AG08396 (cell line): ENCODE data around the gene TRAF4.

ENCODE experiments used
- DNase-seq: peaks from one replicate; pipeline ENCODE4 v3.0.0; 2012; ENCODE audit warnings: low spot score, mixed read lengths

TRAF4 gene, protein sequence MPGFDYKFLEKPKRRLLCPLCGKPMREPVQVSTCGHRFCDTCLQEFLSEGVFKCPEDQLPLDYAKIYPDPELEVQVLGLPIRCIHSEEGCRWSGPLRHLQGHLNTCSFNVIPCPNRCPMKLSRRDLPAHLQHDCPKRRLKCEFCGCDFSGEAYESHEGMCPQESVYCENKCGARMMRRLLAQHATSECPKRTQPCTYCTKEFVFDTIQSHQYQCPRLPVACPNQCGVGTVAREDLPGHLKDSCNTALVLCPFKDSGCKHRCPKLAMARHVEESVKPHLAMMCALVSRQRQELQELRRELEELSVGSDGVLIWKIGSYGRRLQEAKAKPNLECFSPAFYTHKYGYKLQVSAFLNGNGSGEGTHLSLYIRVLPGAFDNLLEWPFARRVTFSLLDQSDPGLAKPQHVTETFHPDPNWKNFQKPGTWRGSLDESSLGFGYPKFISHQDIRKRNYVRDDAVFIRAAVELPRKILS

DNA sequence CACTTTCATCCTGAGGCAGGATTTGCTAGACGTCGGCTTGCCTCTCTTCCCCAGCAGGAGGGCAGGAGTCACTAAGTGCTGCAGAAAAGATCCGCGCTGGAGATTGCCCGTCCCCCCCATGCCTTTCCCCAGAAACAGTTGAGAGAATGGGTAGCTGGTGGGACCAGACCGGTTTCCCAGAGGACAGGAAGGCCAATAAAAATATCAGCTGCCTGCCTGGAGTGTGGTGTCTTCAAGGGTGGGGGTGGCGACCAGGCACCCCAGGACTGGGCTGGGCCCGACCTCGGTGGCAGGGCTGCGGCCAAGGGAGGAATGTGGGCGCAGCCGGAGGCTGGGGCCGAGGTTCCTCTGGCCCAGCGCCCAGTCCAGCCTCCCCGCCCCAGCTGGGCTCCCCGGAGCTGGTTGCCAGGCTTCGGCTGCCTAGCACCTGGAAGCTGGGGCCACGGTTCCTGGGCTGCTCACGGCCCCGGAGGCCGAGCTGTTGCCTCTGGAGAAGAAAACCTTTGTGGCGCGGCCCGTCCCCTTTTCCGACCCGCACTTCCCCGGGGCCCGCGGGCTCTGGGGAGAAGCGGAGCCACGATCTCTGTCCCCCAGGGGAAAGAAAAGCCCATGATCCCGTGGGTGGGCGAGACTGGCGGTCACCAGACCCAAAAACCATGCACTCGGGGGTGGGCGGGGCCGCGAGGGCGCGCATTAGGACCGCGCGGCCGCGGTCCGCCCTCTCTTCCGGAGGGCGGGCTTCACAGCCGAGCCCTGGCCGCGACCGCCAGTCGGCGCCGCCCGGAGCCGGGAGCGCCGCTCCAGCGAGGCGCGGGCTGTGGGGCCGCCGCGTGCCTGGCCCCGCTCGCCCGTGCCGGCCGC, at the start of gene TRAF4:
Gene TRAF4 (plus strand): TSS at position 769 of the 861 bp plus-strand sequence. CDS start 102 bp downstream, outside the sequence.
- DNase-seq = peak; percentile 92

DNA sequence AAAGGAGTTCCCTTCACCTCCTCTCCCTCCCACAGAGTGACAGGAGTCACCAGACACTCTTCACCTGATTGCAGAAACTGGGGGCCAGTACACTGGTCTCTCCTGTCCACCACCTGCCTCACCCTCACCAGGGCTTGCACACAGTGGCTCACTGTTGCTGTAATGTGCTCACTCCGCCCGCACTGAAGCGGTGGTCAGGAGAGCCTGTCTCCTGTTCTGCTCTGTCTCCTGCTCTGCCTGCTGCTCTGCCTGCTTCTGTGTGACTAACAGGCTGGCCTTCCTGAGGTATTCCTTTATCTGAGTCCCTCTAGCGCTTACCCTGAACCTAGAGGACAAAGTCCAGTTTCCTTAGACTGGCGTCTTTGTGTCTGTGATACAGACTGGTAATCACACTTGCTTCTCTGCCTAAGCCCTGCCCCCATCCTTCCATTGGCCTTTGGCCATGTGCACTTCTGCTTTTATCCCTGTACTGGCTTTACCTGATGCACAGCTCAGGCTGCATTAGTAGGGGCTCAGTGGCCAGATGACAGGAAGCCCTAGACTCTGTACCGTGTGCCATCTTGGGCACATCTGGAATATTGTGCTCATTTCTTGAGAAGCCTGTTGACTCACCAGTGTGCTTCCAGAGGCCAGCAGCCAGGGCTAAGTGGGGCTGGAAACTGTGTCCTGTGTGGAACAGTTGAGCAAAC, 45.4 kb upstream of the TRAF4 start:
- no peak for DNase-seq

DNA sequence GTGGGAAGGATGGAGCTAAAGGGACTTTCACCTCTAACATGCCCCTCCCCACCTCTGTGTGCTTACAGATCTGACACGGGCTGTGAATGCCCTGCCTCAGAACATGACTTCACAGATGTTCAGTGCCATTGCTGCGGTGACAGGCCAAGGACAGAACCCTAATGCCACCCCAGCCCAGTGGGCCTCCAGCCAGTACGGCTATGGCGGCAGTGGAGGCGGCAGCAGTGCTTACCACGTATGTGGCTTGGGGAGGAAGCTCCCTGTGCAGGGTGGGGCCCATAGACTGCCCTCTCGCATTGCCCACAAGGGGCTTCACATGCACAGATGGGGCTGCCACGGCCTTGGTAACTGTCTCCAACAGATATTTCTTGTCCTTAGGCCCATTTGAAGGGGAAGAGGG, 43.5 kb upstream of the TRAF4 start:
- no peak for DNase-seq

DNA sequence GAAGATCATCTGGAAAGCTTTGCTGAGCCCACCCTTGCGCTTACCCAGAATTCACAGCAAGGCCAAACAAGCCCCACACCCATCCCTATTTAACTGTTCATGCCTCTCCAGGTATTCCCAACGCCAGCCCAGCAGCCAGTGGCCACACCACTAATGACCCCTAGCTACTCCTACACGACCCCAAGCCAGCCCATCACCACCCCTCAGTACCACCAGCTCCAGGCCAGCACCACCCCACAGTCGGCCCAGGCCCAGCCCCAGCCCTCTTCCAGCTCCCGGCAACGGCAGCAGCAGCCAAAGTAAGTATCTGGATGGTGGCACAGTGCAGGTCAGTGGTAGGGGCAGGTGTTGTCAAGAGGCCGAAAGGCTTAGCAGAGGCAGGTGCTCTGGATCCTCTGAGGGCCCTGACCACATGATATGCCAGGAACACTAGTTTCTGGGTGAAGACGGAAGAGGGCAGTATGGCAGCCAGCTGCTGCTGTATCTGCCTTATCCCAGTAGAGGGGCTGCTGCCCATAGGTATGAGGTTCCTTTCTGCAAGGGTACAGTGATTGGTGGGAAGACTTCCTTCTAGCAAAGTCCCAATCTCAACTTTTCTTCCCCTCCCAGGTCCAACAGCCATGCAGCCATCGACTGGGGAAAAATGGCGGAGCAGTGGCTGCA, 42.9 kb upstream of the TRAF4 start:
- no peak for DNase-seq

DNA sequence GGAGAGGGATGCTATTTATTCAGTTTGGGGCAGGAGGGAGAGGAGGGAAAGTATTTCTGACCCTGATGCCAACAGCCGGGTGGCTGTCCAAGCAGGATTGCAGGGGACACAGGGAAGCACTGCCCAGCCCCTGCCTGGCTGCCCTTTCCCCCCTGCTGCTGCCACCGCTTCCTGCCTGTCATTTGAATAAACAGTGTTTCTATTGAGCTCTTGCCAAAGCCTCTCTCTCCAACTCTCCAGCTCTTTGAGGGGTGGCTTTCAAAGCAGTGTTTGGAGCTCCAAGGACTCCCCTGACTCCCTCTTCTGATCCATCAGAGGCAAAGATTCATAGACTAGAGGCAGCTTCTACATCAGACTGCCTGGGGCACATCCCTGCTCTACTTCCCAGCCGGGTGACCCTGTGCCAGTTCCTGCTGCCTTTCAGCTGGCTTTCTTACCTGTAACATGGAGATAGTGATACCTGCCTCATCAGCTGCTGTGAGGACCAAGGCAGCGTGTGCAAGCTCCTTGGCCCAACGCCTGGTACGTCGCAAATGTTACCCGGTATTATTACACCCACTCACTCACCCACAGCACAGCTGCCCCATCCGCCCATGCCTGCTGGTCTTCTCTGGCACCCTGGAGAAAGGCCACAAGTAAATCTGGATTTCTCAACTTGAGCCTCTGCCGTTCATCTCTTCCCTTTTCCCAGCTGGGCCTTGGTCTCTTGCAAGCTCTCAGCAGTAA, 41.6 kb upstream of the TRAF4 start:
- DNase-seq = no peak

DNA sequence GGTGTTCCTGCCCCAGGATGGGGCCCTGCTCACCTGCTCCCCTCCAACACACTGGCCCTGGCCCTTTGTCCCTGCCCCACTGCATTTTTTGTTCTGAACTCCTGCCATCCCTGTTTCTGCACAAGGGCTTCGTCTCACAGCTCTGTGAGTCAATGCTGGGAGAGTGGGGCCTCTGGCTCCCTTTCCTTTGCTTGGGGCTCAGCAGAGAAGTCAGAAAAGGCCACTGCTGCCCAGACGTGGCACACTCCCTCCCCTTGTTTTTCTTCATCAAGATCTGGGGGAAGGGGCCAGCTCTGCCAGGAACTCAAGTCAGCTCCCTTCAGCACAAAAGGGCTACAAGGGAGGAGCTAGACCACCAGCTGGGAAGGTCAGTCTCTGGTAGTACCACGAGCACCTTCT, 41.1 kb upstream of the TRAF4 start:
- DNase-seq = no peak

DNA sequence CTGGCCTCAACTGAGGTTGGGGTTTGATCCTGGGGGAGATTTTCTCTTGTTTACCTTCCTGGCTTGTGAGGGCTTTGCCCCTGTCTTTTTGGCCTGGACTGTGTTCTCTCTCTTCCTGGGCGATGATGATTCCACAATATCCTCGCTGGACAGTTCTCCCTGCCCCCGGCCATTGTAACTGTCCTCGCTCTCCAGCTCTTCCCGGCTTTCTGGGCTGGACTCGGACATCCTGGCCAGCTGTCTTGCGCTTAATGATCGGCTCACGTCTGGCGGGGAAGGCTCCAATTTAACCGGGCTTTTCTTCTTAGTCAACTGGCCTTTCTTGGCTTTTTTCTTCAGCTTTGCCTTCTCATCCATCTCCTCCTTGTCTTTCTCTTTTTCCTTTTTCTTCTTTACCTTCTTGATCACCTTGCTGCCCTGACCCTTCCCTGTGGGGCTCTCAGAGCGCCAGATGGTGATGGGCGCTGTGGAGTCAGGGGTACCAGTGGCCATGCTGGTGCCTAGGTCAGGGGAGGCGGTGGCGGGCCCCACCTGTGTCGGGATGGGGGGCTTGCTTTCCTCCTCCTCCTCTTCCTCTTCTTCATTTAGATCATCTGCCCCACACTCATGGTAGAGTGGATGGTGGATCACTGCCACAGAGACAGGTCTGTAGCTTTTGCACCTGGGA, 40.1 kb upstream of the TRAF4 start:
- DNase-seq = no peak

DNA sequence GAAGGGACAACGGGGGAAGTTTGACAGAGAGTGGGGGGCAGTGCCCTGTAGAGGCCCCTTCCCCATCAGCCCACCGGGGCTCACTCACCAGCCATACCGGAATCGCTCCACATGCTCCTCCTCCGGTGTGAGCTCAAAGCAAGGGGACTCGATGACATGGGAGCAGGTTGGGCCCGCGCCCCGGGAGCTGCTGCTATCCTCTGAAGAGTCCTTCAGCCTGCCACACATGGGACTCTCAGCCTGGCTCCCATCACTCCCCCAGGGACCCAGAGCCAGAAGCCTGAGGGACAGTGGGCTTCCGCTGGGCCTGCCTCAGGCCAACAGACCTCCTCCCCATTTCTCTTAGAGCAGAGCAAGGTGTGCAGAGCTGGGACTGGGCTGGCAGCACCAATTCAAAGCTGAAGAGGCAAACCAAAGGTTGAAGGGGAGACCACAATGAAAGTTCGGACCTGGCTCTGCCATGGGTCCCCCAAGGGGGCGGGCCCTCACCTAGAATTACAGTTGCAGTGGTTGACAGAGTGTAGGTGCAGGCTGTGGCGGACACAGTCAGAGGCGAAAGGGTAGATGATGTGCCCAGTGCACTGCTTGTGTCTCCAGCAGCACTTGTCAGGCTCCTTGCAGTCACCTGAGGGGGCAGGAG, 39.5 kb upstream of the TRAF4 start:
- no peak for DNase-seq

DNA sequence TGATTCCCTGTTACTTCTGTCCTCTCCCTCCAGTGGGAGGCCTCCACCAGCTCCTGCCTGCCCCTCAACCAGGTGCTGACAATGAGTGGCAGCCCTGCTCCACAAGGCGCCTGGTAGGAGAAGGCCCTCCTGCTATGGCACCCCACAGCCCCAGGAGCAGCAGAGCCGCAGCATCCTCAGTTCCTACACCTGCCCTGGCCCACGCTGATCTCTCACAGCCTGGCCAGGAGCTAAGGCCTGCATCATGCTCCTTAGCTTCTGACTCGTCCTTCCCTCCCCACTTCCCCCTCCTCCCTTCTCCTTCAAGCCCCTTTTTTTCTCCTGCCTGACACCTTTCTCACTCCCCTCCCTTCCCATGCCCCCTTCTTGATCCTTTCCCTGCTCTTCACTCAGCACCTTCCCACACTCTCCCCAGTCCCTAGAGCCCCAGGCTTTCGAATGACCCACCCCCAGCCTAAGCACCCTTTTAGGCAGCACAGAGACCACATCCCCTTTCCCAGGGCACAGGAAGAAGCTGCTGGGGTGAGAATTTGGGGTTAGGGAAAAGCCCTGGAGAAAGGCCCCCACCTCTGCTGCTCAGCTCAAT, 38.6 kb upstream of the TRAF4 start:
- no peak for DNase-seq

DNA sequence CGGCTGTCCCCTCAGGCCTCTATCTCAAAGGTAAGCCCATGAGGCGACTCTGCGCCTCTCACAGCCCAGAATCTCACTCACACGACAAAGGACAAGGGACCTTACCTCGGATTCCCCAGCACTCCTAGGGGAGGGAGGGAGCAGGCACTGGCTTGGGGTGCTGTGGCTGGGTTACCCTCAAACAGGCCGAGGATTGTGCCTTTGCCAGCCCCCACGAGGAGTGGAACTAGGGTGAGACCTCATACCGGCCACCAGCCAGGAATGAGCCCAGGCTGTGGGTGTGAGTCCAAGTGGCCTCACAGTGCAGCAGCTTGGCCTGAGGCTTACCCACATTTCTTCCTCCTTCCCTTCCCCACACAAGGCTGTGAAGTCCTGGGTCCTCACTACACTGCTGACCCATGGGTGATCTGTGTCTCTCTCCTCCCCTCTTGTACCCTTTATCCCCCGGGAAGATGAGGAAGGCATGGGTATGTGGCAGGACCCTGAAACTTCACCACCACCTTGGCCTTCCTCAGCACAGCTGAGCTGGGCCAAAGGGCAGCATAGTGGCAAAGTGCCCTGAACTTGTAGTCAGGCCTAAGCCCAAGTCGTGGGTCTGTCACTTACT, 38.0 kb upstream of the TRAF4 start:
- DNase-seq = no peak

DNA sequence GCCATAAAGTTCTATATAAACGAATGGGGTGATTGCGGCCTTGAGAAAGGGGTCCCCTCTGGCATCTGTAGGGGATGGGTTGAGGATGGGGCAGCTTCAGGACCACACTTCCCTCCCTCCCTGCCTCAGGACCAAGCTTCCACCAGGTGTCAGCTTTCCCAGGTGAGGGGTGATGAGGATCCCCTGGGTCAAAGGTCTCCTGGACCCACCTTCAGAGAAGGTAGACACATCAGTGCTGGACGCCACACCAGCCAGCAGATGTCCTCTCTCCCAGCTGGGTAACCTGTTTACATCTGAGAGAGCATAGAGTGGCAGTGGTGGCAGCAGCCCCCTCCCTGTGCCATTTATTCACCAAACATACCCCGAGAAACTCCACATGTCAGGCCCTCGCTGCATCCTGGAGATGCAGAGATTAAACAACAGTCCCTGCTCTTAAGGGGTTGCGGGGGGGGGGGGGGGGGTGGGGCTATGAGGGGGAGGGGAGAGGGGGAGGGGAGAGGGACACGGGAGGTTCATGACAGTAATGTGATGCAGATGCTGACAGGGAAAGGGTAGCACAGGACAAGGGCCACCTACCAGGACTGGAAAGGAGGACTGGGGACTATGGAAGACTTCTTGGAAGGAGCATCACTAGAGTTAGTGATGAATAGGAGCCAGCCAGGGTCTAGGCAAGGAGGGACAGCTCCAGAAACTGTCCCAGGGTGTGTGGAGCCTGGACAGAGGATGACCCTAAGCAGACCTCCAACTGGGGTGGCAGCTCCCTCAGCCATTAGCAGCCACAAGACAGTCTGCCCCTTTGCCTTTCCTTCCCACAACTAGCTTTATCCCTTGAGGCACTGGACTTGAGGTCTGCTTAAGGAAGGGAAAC, 37.1 kb upstream of the TRAF4 start:
- DNase-seq = no peak

DNA sequence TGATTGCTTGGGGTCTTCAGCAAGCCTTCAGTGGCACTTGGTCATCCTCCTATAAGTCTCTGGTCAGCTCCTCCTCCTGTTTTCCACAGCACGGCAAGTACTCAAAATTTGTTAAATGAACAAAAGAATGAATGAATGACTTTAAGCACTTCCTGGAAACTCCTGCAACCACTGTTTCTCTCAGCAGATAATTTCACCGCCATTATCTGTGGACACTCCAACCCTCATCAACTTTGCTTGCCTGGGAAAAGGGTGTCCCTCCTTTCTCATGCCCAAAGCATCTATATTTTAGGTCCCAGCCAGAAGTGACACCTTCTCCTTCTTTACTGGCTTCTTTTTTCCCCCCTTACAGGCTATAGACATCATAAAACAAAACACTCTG, 36.5 kb upstream of the TRAF4 start:
- no peak for DNase-seq

DNA sequence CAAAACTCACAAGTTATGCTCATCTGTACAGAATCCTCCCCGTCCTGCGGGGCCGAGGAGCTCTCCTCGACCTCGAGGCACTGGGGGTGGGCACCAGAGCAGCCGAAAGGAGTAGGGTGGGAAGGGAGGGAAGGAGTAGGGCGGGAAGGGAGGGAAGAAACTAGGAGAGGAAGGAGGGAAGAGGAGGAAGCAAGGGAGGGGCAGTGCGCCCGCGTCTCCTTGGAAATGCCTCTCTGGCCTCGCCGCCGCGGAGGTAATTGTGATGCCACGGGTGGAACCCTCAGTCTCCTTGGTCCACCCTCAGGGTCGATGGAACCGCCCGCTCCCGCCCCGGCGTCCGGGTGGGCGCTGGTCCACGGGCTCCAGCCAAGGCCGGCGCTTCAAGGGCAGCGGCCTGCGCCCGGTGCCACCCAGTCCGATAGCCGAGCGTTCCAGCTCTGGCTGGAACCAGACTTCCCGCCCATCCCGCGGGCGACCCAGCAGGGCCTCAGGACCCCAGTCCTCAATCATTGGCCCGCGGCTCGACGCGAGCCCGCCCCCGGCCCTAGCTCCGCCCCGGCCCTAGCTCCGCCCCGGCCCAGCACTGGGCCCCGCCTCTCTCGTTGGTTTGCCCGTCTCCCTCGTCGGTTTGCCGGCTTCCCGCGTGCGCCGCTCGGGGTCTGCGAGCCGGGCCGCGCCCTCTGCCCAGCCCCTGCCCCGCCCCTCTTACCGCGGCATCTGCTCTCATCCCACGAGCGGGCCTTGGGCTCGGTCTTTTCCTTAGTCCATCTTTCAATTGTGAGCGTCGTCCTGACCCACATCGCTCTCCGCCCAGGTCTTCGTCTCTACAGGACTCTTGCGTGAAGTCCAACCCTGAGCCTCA, 32.7 kb upstream of the TRAF4 start:
- peak; percentile 96 for DNase-seq

DNA sequence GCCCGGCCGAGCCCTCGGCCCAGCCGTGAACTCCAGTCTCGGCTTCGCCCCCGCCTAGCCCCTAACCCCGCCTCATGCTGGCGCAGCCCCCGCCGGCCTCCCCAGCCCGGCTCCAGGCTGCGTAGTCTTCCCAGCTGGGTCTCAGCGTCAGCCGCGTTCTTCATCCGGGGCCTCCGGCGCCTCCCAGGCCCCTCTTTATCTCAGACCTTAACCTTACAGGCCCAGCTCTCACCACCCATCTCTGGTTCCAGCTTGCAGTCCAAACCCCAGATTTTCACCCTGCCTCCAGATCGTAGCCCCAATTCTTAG, 32.1 kb upstream of the TRAF4 start, which contains the start of gene PROCA1:
Gene PROCA1 (minus strand): TSS at position 166 of the 309 bp plus-strand sequence. CDS start 228 bp downstream, outside the sequence.
- DNase-seq = no peak

DNA sequence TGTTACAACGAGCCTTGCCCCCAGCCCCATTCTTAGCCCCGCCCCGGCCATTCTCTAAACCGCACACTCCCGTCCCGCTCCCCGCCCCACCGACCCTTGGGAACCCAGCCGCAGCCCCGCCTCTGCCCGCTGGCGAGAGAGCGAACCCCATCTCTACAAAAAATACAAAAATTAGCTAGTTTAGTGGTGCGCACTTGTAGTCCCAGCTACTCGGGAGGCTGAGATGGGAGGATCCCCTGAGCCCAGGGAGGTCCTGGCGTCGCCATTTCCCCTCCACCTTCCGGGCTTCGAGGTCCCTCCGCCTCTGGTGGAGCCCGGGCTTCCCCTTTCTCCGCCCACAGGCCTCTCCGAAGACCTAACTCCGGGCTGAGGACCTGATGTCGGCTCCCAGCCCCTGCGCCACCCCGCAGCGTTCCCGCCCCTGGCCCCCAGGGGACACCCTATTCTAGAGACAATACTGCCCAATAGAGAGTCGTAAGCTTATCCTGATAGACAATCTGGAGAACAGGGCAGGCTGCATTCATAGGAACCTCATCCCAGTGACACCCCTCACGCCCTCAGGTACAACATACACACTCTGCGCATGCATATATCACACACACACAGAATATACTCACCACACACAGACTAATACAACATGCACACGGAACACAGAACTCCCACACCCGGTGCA, 31.6 kb upstream of the TRAF4 start:
- DNase-seq = no peak

DNA sequence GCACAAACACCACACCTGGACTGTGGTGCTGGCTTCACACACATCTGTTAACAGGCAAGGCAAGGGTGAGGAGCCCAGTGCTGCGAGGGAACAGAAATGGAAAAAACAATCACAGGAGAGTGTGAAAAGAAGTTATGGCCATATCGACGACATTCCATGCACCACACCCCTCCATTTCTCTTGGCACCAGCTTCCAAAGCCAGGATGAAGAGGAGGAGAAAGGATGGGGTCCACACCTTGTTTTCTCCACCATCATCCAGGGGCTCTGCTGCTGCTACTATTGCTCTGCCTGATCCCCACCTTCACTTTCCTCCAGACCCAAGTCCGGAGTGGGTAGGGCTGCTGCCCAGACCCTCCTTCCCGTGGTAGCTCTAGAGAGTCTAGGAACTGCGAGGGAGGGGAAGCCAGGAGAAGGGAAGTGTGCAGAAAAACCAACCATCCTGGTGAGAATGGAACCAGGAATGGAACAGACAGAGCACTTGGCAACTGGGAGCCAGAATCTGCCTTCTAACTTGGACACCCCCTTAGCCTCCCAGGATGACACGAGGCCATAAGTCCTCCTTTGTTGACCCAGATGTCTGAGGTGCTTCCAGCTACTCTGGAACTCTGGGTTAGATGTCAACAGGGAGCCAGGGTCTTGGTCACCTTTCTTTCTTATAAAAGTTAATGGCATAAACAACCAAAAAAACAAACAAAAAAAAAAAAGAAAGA, 31.0 kb upstream of the TRAF4 start:
- DNase-seq = no peak
